Mesenchymal stem cell (in vitro differentiated cells and primary cell): ENCODE data around the gene RBM15.
A peak's percentile ranks its signal among the peaks of the same experiment; 100 is the strongest.

ENCODE experiments used
- DNase-seq: peaks from one replicate; pipeline ENCODE4 v3.0.0-alpha.2; 2013
- H2AFZ ChIP-seq: one replicate; pipeline ENCODE4 v1.6.1; 2013; ENCODE audit warnings: low read depth, mild to moderate bottlenecking, control low read depth, inconsistent platforms, low read length, moderate library complexity
- H2AK5ac ChIP-seq: 2 replicates; pipeline ENCODE4 v1.6.1; 2013; ENCODE audit warnings: low read length, moderate library complexity, mild to moderate bottlenecking, inconsistent platforms; ENCODE audit not compliant: severe bottlenecking
- H2BK120ac ChIP-seq: one replicate; pipeline ENCODE4 v1.6.1; 2013; ENCODE audit warnings: low read depth, mild to moderate bottlenecking, inconsistent platforms, low read length, moderate library complexity
- H2BK12ac ChIP-seq, 2 experiments: one replicate each; pipeline ENCODE4 v1.6.1; 2013; ENCODE audit warnings: inconsistent platforms in 2 of 2, low read length in 2 of 2, mild to moderate bottlenecking in 2 of 2, moderate library complexity in 2 of 2, control low read depth in 1 of 2
- H2BK15ac ChIP-seq: one replicate; pipeline ENCODE4 v1.6.1; 2013; ENCODE audit warnings: mild to moderate bottlenecking, low read depth, inconsistent platforms; ENCODE audit not compliant: poor library complexity, severe bottlenecking
- H2BK5ac ChIP-seq: 2 replicates; pipeline ENCODE4 v1.6.1; 2013; ENCODE audit warnings: low read depth, mild to moderate bottlenecking, low read length, control low read depth, inconsistent platforms; ENCODE audit not compliant: poor library complexity, severe bottlenecking
- H3K14ac ChIP-seq, 2 experiments: one replicate each; pipeline ENCODE4 v1.6.1; 2013; ENCODE audit warnings: inconsistent platforms in 2 of 2, low read length in 2 of 2, control low read depth in 1 of 2, mild to moderate bottlenecking in 1 of 2, moderate library complexity in 1 of 2
- H3K18ac ChIP-seq, 2 experiments: one replicate each; pipeline ENCODE4 v1.6.1; 2013; ENCODE audit warnings: inconsistent platforms in 2 of 2, low read length in 2 of 2, control low read depth in 1 of 2, low read depth in 1 of 2, mild to moderate bottlenecking in 1 of 2
- H3K23ac ChIP-seq, 2 experiments: one replicate each; pipeline ENCODE4 v1.6.1; 2013; ENCODE audit warnings: inconsistent platforms in 2 of 2, low read length in 2 of 2, mild to moderate bottlenecking in 2 of 2, moderate library complexity in 2 of 2, control low read depth in 1 of 2
- H3K27ac ChIP-seq: 2 replicates; pipeline ENCODE4 v1.5.1; 2013; ENCODE audit warnings: mild to moderate bottlenecking, moderate library complexity, low read length, control low read depth, inconsistent platforms; ENCODE audit not compliant: poor library complexity, severe bottlenecking
- H3K27me3 ChIP-seq, 2 experiments: 2 replicates each; pipeline versions ENCODE4 v1.6.1 to v1.7.0; 2013; ENCODE audit warnings: low read length in 2 of 2, mild to moderate bottlenecking in 2 of 2, moderate library complexity in 2 of 2, control low read depth in 1 of 2, inconsistent platforms in 1 of 2; ENCODE audit not compliant: control insufficient read depth in 1 of 2, insufficient read depth in 1 of 2
- H3K36me3 ChIP-seq, 2 experiments: 2 replicates each; pipeline versions ENCODE4 v1.6.1 to v1.7.0; 2013; ENCODE audit warnings: low read length in 2 of 2, control low read depth in 1 of 2, inconsistent platforms in 1 of 2, low read depth in 1 of 2, mild to moderate bottlenecking in 1 of 2; ENCODE audit not compliant: insufficient read depth in 2 of 2, control insufficient read depth in 1 of 2
- H3K4ac ChIP-seq, 2 experiments: one replicate each; pipeline ENCODE4 v1.6.1; 2013; ENCODE audit warnings: inconsistent platforms in 2 of 2, low read length in 2 of 2, mild to moderate bottlenecking in 2 of 2, moderate library complexity in 2 of 2, control low read depth in 1 of 2, low read depth in 1 of 2
- H3K4me1 ChIP-seq: 2 replicates; pipeline ENCODE4 v1.6.1; 2013; ENCODE audit warnings: low read depth, low read length, control low read depth; ENCODE audit not compliant: control insufficient read depth, insufficient read depth
- H3K4me2 ChIP-seq: 2 replicates; pipeline ENCODE4 v1.6.1; 2013; ENCODE audit warnings: low read length, mild to moderate bottlenecking, inconsistent platforms; ENCODE audit not compliant: poor library complexity, severe bottlenecking
- H3K4me3 ChIP-seq, 2 experiments: 2 replicates each; pipeline versions ENCODE4 v1.5.1 to v1.7.0; 2013; ENCODE audit warnings: low read length in 2 of 2, mild to moderate bottlenecking in 2 of 2, control low read depth in 1 of 2, low read depth in 1 of 2; ENCODE audit not compliant: insufficient read depth in 1 of 2
- H3K79me1 ChIP-seq: replicated peaks from 2 replicates; pipeline ENCODE4 v1.6.1; 2013; ENCODE audit warnings: mild to moderate bottlenecking, control low read depth, low read length, inconsistent platforms; ENCODE audit not compliant: poor library complexity, severe bottlenecking
- H3K9ac ChIP-seq: 2 replicates; pipeline ENCODE4 v1.7.0; 2013; ENCODE audit warnings: mild to moderate bottlenecking, low read length, moderate library complexity
- H3K9me3 ChIP-seq: 2 replicates; pipeline ENCODE4 v1.7.0; 2013; ENCODE audit warnings: mild to moderate bottlenecking, low read length; ENCODE audit not compliant: control insufficient read depth
- H4K8ac ChIP-seq: one replicate; pipeline ENCODE4 v1.6.1; 2013; ENCODE audit warnings: inconsistent platforms, mild to moderate bottlenecking, low read length, moderate library complexity
- H4K91ac ChIP-seq: one replicate; pipeline ENCODE4 v1.6.1; 2013; ENCODE audit warnings: mild to moderate bottlenecking, low read length, inconsistent platforms
- WGBS: methylation state at CpG from one replicate; pipeline ENCODE4 v1.1.7; 2013; ENCODE audit warnings: mixed read lengths; 5-methylcytosine and 5-hydroxymethylcytosine counted together

The RBM15 gene

GRCh38 chr1:110375490-110375889 lies 36.3 kb downstream of the RBM15 start:
- no peak overlapping the region for H3K9ac ChIP-seq
- no peak overlapping the region for H3K4me3 ChIP-seq
- no peak overlapping the region for H3K23ac ChIP-seq
- no peak overlapping the region for H3K4me2 ChIP-seq
- no peak overlapping the region for H3K27ac ChIP-seq
- H3K79me1 ChIP-seq, result peaks cover 13% of the 10 kb centered on the region
- no peak for DNase-seq
- H2BK5ac ChIP-seq, result no peak overlapping the region
- H4K8ac ChIP-seq, result no peak overlapping the region
- H2AFZ ChIP-seq, result no peak overlapping the region
- H4K91ac ChIP-seq, result no peak overlapping the region
- H3K18ac ChIP-seq, result no peak overlapping the region
- no peaks in the 10 kb centered on the region for H3K27me3 ChIP-seq
- H3K14ac ChIP-seq, result no peak overlapping the region
- no peak overlapping the region for H2BK12ac ChIP-seq
- no peak overlapping the region for H2BK15ac ChIP-seq
- 100% methylated on average over 1 of the region's 1 CpG for WGBS
- H3K4ac ChIP-seq, result no peak overlapping the region
- no peak overlapping the region for H2BK120ac ChIP-seq
- H3K4me1 ChIP-seq, result no peaks in the 10 kb centered on the region
- no peak overlapping the region for H2AK5ac ChIP-seq
- H3K36me3 ChIP-seq, result peaks cover 17 to 64% of the 10 kb centered on the region in 2 experiments
- H3K9me3 ChIP-seq, result no peaks in the 10 kb centered on the region

GRCh38 chr1:110380672-110381283 lies 41.6 kb downstream of the RBM15 start:
- no peak overlapping the region for H3K14ac ChIP-seq
- H2BK120ac ChIP-seq, result no peak overlapping the region
- no peak overlapping the region for H2BK12ac ChIP-seq
- H3K4ac ChIP-seq, result no peak overlapping the region
- H3K4me3 ChIP-seq, result no peak overlapping the region
- WGBS, result 83% methylated on average over 7 of the region's 10 CpGs
- no peak overlapping the region for H2AK5ac ChIP-seq
- no peak overlapping the region for H3K18ac ChIP-seq
- H3K27ac ChIP-seq, result no peak overlapping the region
- no peak overlapping the region for H2BK5ac ChIP-seq
- no peak overlapping the region for H2BK15ac ChIP-seq
- no peak overlapping the region for H3K4me2 ChIP-seq
- H3K9me3 ChIP-seq, result no peaks in the 10 kb centered on the region
- peaks cover 19% of the 10 kb centered on the region for H3K79me1 ChIP-seq
- no peak overlapping the region for H3K23ac ChIP-seq
- H4K8ac ChIP-seq, result no peak overlapping the region
- peak; percentile 88 for DNase-seq
- peak overlapping the region; percentile 15 for H3K9ac ChIP-seq
- H2AFZ ChIP-seq, result no peak overlapping the region
- H3K4me1 ChIP-seq, result peaks cover 1% of the 10 kb centered on the region
- H3K36me3 ChIP-seq, result peaks cover 17 to 47% of the 10 kb centered on the region in 2 experiments
- H4K91ac ChIP-seq, result no peak overlapping the region
- H3K27me3 ChIP-seq, result no peaks in the 10 kb centered on the region

GRCh38 chr1:110383251-110383990 lies 44.2 kb downstream of the RBM15 start:
- peaks cover 1% of the 10 kb centered on the region for H3K4me1 ChIP-seq
- peak overlapping the region; percentile 84 for H3K9ac ChIP-seq
- peaks cover 11 to 49% of the 10 kb centered on the region in 2 experiments for H3K36me3 ChIP-seq
- H3K14ac ChIP-seq, result no peak overlapping the region
- H2BK5ac ChIP-seq, result no peak overlapping the region
- H3K4me2 ChIP-seq, result no peak overlapping the region
- H2AK5ac ChIP-seq, result no peak overlapping the region
- no peak overlapping the region for H2BK12ac ChIP-seq
- peak overlapping the region in 1 of 2 experiments; percentile 34 for H3K4me3 ChIP-seq
- H2AFZ ChIP-seq, result no peak overlapping the region
- H4K8ac ChIP-seq, result no peak overlapping the region
- DNase-seq, result no peak
- H3K27me3 ChIP-seq, result no peaks in the 10 kb centered on the region
- WGBS, result 99% methylated on average over 4 of the region's 5 CpGs
- H3K27ac ChIP-seq, result no peak overlapping the region
- peaks cover 20% of the 10 kb centered on the region for H3K79me1 ChIP-seq
- no peak overlapping the region for H2BK15ac ChIP-seq
- no peaks in the 10 kb centered on the region for H3K9me3 ChIP-seq
- no peak overlapping the region for H2BK120ac ChIP-seq
- H3K4ac ChIP-seq, result no peak overlapping the region
- no peak overlapping the region for H3K18ac ChIP-seq
- no peak overlapping the region for H4K91ac ChIP-seq
- no peak overlapping the region for H3K23ac ChIP-seq

GRCh38 chr1:110384581-110385321 lies 45.6 kb downstream of the RBM15 start:
- Histone ChIP-seq H3K18ac (no peak overlapping the region), H3K14ac (no peak overlapping the region), H2BK15ac (no peak overlapping the region), H3K27ac (no peak overlapping the region), H3K79me1 (peaks cover 17% of the 10 kb centered on the region), H3K4me3 (no peak overlapping the region), H3K23ac (no peak overlapping the region), H2BK12ac (no peak overlapping the region), H2AK5ac (no peak overlapping the region), H4K91ac (no peak overlapping the region), H3K4ac (no peak overlapping the region), H3K4me2 (no peak overlapping the region), H4K8ac (no peak overlapping the region), H3K4me1 (peaks cover 1% of the 10 kb centered on the region), H2BK120ac (no peak overlapping the region), H3K36me3 (peaks cover 9 to 42% of the 10 kb centered on the region in 2 experiments), H3K9ac (peak overlapping the region; percentile 84), H2BK5ac (no peak overlapping the region), H3K27me3 (no peaks in the 10 kb centered on the region), H3K9me3 (no peaks in the 10 kb centered on the region), H2AFZ (no peak overlapping the region)
- 97% methylated on average over 16 of the region's 19 CpGs for whole genome bisulfite sequencing
- DNase-seq, result no peak
